Suprapubic skin (tissue), 3 donors: ENCODE measurements around the gene EPC2.

Experiments used
- POLR2A ChIP-seq, 2 donors: fragments of 450-650 bp; IDR thresholded peaks; one replicate each; pipeline ENCODE4 v1.6.1; 2017; ENCODE audit warnings: antibody characterized with exemption in 2 of 2, mild to moderate bottlenecking in 2 of 2, moderate library complexity in 2 of 2
- TF ChIP-seq, protein P1 (sequence below), 2 donors: fragments of 200-600 bp in 1 of 2; fragments of 450-650 bp in 1 of 2; sonication (generic) in 1 of 2; IDR thresholded peaks; one replicate each; pipeline ENCODE4 v1.5.1; 2016 to 2019; ENCODE audit warnings: antibody characterized with exemption in 2 of 2, mild to moderate bottlenecking in 1 of 2, moderate library complexity in 1 of 2

GRCh38 chr2:148643421-148643820 is 1.1 kb upstream of the EPC2 start:
- TF ChIP-seq, protein P1, sequence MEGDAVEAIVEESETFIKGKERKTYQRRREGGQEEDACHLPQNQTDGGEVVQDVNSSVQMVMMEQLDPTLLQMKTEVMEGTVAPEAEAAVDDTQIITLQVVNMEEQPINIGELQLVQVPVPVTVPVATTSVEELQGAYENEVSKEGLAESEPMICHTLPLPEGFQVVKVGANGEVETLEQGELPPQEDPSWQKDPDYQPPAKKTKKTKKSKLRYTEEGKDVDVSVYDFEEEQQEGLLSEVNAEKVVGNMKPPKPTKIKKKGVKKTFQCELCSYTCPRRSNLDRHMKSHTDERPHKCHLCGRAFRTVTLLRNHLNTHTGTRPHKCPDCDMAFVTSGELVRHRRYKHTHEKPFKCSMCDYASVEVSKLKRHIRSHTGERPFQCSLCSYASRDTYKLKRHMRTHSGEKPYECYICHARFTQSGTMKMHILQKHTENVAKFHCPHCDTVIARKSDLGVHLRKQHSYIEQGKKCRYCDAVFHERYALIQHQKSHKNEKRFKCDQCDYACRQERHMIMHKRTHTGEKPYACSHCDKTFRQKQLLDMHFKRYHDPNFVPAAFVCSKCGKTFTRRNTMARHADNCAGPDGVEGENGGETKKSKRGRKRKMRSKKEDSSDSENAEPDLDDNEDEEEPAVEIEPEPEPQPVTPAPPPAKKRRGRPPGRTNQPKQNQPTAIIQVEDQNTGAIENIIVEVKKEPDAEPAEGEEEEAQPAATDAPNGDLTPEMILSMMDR (IDR thresholded peaks at IDR 0.05): no peak
- TF ChIP-seq POLR2A (IDR thresholded peaks at IDR 0.05): no peak
